HG03565 (cell line): ENCODE data around the gene MAPKAPK5.
A peak's percentile ranks its signal among the peaks of the same experiment; 100 is the strongest.
"Not testable (repeated sequence)": the region's sequence is repeated elsewhere in the genome, so short reads cannot be mapped to it uniquely, and the experiment has no call there.

Experiments used
- ATAC-seq: cut with Tn5 transposase; IDR thresholded peaks from one replicate; pipeline ENCODE4 v1.9.1; 2021; ENCODE audit warnings: mild to moderate bottlenecking, moderate library complexity; ENCODE audit not compliant: unreplicated experiment

MAPKAPK5 gene

GRCh38 chr12:111827907-111828306, 14.1 kb upstream of the MAPKAPK5 start:
- no peak for ATAC-seq

GRCh38 chr12:111828338-111828979, 13.6 kb upstream of the MAPKAPK5 start:
- no peak for ATAC-seq

- not testable (repeated sequence) for ATAC-seq
Measured at GRCh38 chr12:111829635-111830034, 12.4 kb upstream of the MAPKAPK5 start.

- ATAC-seq = not testable (repeated sequence)
Measured at GRCh38 chr12:111834740-111835386, 7.2 kb upstream of the MAPKAPK5 start.

- not testable (repeated sequence) for ATAC-seq
Measured at GRCh38 chr12:111835531-111836181, 6.4 kb upstream of the MAPKAPK5 start.

GRCh38 chr12:111838353-111838752, 3.7 kb upstream of the MAPKAPK5 start:
- no peak for ATAC-seq

GRCh38 chr12:111840807-111841206, 1.2 kb upstream of the MAPKAPK5 start:
- ATAC-seq = no peak

GRCh38 chr12:111841236-111841749, 735 bp upstream of the MAPKAPK5 start:
- ATAC-seq = no peak

GRCh38 chr12:111842556-111843396, 748 bp downstream of the MAPKAPK5 start:
- ATAC-seq = peak; percentile 22

- no peak for ATAC-seq
Measured at GRCh38 chr12:111846016-111846415, 4.0 kb downstream of the MAPKAPK5 start.

- no peak for ATAC-seq
Measured at GRCh38 chr12:111850526-111850925, 8.5 kb downstream of the MAPKAPK5 start.

- ATAC-seq = no peak
Measured at GRCh38 chr12:111858186-111858585, 16.2 kb downstream of the MAPKAPK5 start.

GRCh38 chr12:111858778-111859177, 16.8 kb downstream of the MAPKAPK5 start:
- no peak for ATAC-seq

- ATAC-seq = no peak
Measured at GRCh38 chr12:111864913-111865312, 22.9 kb downstream of the MAPKAPK5 start.

GRCh38 chr12:111867531-111867930, 25.5 kb downstream of the MAPKAPK5 start:
- no peak for ATAC-seq

- ATAC-seq = no peak
Measured at GRCh38 chr12:111868676-111869588, 26.9 kb downstream of the MAPKAPK5 start.

- ATAC-seq = no peak
Measured at GRCh38 chr12:111869671-111870070, 27.6 kb downstream of the MAPKAPK5 start.

GRCh38 chr12:111870216-111870615, 28.2 kb downstream of the MAPKAPK5 start:
- ATAC-seq = no peak

GRCh38 chr12:111870706-111871105, 28.7 kb downstream of the MAPKAPK5 start:
- ATAC-seq = no peak

GRCh38 chr12:111873113-111873512, 31.1 kb downstream of the MAPKAPK5 start:
- ATAC-seq = no peak
